Islet precursor cell (in vitro differentiated cells): ENCODE measurements around the gene DAAM1.
A peak's percentile ranks its signal among the peaks of the same experiment; 100 is the strongest.

Source experiments
- DNase-seq: peaks from one replicate; pipeline ENCODE4 v3.0.0-alpha.2; 2018

Gene DAAM1

DNA sequence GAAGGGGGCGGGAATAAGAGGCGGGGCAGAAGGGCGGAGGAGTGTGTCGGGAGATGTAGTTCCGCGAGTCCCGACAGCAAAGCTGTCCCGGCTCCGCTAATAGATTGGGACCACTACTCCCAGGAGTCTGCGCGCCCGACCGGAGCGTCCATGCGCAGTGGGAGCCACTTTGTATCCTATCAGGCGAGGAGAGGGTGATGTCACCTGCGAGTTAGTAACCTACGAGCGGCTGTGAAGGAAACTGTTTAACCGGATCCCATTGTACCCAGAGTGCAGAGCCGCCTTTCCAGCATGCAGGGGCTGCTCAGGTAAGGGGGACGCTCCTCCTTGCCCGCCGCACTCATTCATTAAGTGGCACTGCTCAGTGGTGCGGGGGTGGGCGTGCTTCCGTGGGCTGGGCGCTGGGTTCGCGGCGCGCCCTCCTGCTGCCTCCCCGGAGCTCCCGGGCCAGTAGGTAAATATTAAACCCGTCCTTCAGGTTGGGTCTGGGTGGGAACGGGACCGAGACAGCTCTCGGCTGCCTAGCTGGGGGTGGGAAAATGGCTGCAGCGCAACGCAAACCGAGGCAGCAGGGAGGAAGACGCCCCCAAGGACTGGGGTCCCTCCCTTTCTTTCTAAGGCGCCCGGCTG, at the start of gene DAAM1:
Gene DAAM1, plus strand, starts transcription at position 207 of the 630 bp plus-strand sequence. CDS start 74,811 bp downstream, outside the sequence.
- peak; percentile 100 for DNase-seq

- no peak for DNase-seq
These were observed 49.1 kb upstream of the DAAM1 start for GRCh38 chr14:59139324-59139723.

- no peak for DNase-seq
These were observed 48.2 kb upstream of the DAAM1 start for GRCh38 chr14:59140106-59140843.

GRCh38 chr14:59146484-59146883, 42.0 kb upstream of the DAAM1 start:
- DNase-seq: no peak

- no peak for DNase-seq
These were observed 41.5 kb upstream of the DAAM1 start for GRCh38 chr14:59147007-59147406.

DNA sequence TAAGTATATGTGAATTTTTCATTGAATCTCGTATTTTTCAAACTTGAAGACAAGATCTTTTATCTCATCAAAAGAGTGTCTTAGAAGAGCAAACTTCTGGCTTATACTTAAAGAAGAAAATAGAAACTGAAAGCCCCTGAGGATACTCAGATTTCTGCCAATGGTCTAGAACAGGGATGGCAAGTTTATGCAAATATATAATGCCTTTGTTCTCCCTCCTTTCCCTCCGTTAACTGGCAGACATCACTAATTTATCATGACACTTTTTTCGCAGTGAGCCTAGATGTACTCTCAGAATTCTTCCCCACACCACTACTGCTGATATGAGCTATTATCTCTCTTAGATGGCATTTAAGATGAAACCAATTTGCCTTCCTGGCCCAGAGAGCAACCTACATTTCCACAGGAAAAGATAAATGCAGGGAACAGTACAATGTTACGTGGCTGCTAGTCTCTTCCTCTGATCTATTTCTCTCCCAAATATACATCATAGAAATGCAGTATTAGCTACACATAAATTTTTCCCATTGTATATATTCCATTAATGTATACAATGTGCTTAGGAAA, 40.0 kb upstream of the DAAM1 start:
- no peak for DNase-seq

- no peak for DNase-seq
These were observed 37.5 kb upstream of the DAAM1 start for GRCh38 chr14:59150990-59151389.

DNA sequence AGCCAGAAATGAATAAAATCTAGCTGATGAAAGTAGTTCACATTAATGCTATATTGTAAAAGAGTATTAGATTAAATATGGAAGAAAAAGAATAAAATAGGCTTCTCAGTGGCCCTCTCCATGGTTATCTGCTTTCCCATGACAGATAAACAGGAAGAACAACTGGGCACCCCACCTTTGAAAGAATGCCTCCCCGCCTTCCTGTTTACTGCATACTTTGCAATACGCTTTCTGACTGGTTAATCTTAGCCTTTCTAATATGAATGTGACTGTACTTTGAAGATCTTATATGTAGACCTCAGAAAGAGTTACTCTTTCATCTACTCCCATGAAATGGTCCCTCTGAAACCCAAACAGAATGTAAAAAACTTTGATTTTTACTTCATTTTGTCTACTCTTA, 34.1 kb upstream of the DAAM1 start:
- no peak for DNase-seq

GRCh38 chr14:59155886-59156285, 32.6 kb upstream of the DAAM1 start:
- DNase-seq: no peak

DNA sequence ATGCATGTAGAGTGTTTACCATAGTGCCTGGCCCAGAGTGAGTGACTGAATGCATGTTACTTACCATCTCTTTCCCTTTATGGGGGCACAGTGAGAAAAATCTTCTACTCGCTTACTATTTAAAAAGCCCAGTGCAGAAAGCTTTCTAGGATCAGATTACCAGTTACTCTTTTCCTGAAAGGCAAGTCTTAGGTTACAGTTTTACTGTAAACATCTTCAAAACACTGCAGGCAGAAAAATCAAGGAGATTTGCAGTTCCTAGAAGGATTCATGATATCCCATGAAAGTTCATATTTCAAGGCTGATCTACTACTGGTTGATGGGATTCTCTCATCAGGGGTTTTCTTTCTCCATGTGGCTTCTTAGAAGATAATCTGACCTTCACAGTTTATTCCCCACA, 29.3 kb upstream of the DAAM1 start:
- no peak for DNase-seq

- no peak for DNase-seq
These were observed 28.0 kb upstream of the DAAM1 start for GRCh38 chr14:59160506-59160905.

DNA sequence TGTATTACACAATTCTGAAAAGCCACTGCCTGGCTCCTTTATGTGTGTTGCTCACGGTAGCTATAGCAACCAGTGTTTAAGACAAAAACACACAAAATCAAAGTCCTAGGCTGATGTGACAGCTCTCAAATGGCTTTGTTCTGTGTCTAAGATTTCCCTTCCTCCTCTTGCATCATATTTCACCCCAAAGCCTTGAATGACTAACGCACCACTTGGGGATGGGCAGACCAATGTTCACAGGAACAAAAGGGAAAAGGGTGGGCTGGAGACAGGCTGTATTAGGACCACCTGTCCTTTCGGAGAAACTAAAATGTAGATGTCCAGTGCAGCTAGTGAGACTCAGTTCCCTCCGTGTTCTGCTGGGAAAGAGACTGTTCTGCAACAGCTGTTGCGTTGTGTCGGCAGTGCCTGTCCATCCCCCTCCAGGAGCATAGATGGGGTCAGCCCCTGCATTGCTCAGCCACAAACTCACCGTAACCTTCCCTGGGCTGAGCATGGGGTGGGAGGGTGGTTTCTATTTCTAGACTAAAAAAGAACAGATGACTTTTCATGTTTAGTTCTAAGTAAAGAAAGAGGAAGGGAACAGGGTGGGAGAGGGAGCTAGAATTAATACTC, 26.8 kb upstream of the DAAM1 start:
- DNase-seq: no peak

DNA sequence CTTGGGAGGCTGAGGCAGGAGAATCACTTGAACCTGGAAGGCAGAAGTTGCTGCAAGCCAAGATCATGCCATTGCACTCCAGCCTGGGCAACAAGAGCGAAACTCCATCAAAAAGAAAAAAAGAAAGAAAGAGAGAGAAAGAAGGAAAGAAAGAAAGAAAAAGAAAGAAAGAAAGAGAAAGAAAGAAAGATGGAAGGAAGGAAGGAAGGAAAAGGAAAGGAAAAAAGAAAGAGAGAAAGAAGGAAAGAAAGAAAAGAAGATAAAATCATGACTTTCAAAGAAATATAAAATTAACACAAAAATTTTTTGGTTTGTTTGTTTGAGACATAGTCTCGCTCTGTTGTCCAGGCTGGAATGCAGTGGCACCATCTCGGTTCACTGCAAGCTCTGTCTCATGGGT, 22.2 kb upstream of the DAAM1 start:
- DNase-seq: no peak

DNA sequence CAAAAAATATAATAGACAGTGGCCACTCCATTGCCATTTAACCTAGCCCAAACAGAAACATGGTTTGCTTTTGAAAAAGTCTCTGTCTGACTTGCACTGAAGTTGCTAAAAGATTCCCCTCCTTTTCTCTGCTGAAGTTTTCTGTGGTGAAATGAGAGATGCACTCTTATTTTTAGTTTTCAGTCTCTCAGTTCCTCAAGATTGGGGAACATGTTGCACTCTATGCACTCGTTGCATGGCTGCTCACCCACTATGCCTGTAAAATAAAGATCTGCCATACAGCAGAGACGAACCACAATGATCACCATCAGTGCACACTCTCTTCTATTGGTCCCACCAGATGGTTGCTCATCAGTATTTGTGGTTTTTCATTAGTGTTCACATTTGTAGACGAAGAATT, 13.1 kb upstream of the DAAM1 start:
- no peak for DNase-seq

- DNase-seq: no peak
These were observed 11.7 kb upstream of the DAAM1 start for GRCh38 chr14:59176765-59177164.

- DNase-seq: peak; percentile 94
These were observed 11.2 kb upstream of the DAAM1 start for GRCh38 chr14:59177262-59177661.

DNA sequence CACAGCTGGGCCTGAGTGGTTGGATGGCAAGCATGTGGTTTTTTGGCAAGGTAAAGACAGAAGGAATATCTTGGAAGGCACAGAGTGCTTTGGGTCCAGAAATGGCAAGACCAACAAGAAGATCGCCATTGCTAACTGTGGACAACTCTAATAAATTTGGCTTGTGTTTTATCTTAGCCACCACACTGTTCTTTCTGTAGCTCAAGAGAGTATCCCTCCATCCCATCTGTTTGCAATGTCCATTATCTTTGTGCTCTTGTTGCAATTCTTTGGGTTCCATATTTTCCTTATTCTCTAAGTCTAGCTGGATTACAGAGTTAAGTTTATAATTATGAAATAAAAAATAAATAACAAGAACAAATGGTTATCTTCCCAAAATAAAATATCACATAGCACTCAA, 6.7 kb upstream of the DAAM1 start:
- DNase-seq: no peak

DNA sequence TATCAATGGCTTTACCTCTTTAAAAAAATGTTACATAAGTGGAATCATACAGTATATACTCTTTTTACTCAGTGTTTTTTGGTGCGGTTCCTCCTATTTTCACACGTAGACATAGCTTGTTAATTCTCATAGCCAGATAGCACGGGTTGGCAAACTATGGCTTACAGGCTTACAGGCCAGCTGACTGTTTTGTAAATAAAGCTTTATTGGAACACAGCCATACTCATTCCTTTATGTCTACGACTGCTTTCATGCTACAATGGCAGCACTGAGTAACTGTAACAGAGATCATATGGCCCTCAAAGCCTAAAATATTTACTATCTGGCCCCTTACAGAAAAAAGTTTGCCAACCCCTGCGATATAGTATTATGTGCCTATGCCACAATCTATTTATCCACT, 5.8 kb upstream of the DAAM1 start:
- DNase-seq: no peak

- DNase-seq: no peak
These were observed 5.3 kb upstream of the DAAM1 start for GRCh38 chr14:59183150-59183549.

GRCh38 chr14:59184396-59184795, 4.1 kb upstream of the DAAM1 start:
- DNase-seq: no peak

- no peak for DNase-seq
These were observed 2.8 kb upstream of the DAAM1 start for GRCh38 chr14:59185676-59186075.

GRCh38 chr14:59186306-59186705, 2.2 kb upstream of the DAAM1 start:
- DNase-seq: no peak

GRCh38 chr14:59187118-59187517, 1.3 kb upstream of the DAAM1 start:
- no peak for DNase-seq
